Measurements from ENCODE around the gene CLCN6.

CLCN6 gene

DNA sequence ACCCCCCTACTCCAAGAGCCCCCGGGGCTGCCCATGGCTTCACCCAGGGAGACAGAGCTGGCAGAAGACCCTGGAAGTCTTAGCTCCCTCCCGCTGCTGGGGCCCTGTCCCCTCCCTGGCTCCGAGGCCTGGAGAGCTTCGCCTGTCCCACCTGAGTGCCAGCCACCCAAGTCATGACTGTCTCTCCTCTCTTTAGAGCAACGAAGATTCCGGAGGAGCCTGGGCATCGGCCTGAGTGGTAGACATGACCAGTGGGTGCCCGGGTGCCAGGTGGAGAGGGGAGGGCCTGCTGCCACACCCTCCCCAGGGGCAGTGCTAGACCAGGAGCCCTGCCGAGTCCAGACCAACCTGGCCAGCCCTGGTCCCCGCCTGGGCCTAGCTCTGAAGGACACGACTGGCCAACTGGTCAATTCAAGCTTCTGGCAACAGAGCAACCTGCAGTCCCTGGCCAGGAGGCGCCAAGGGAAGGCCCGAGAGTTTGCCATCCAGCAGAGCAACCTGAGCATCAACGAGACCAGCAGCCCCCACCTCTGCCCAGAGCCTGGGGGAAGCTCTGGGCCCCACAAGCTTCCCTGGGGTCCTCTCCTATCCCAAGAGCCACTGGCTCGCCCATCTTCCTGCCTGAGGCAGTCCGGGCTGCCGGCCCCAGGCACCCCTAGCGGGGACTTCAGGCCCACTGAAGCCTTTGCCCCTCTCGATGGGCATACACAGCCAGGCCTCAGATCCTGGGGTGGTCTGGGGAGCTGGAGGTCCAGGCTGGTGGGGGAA, 40.1 kb upstream of the CLCN6 start:
- TF ChIP-seq, protein P1, sequence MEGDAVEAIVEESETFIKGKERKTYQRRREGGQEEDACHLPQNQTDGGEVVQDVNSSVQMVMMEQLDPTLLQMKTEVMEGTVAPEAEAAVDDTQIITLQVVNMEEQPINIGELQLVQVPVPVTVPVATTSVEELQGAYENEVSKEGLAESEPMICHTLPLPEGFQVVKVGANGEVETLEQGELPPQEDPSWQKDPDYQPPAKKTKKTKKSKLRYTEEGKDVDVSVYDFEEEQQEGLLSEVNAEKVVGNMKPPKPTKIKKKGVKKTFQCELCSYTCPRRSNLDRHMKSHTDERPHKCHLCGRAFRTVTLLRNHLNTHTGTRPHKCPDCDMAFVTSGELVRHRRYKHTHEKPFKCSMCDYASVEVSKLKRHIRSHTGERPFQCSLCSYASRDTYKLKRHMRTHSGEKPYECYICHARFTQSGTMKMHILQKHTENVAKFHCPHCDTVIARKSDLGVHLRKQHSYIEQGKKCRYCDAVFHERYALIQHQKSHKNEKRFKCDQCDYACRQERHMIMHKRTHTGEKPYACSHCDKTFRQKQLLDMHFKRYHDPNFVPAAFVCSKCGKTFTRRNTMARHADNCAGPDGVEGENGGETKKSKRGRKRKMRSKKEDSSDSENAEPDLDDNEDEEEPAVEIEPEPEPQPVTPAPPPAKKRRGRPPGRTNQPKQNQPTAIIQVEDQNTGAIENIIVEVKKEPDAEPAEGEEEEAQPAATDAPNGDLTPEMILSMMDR (IDR thresholded peaks at IDR 0.05; ENCODE audit: low read depth, low read length) = no peak
- no peak for DNase-seq (ENCODE audit: extremely low read depth, low read depth)

DNA sequence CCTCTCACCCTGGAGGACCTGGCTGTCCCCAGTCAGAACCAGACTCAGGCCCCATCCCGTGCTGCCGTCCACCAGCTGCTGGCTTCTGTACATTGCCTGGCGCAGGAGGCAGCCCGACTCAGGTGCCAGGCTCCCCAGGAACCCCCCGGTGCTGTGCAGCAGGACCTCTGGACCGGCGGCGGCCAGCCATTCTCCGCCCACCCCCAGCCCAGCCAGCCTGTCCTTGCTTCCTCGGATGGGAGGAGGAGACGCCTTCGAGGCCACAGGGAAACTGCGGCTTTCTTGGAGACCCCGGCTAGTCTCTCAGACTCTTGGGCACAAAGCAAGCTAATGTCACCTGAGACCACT, 39.6 kb upstream of the CLCN6 start:
- no peak for DNase-seq (ENCODE audit: extremely low read depth, low read depth)
- TF ChIP-seq, protein P1 (IDR thresholded peaks at IDR 0.05; ENCODE audit: low read depth, low read length) = no peak

DNA sequence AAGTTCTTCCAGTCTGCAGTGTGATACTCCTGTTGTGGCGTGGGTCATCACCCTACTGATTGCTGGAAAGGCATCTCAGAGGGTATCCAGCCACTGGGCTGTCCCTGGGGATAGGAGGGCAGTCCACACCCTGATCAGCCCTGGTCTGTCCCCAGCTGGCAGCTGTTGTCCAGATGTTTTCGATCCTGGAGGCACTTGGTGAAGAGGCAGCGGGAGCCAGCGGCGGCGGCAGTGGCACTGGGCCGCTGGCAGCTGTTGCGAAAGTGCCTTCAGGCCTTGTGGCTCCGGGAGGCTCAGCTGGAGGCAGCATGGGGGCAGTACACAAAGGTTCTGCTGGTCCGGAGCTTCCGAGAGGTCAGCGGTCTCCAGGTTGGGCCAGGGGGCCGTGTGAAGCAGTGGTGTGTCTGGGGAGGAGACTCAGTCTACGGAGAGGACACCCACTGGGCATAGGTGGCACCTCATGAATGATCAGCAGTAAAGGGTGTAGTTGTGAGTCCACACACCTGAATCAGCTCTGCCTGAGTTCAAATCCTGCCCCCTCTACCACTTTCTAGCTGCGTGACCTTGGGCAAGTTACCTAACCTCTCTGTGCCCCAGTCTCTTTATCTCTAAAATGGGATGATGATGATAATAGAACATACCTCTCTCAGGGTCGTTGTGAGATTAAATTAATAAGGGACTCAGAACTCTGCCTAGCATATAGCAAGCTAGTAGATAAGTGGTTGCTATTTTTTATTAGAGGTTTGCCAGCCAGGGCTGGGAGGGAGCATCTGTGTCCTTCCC, 37.9 kb upstream of the CLCN6 start:
- TF ChIP-seq, protein P1 (IDR thresholded peaks at IDR 0.05; ENCODE audit: low read depth, low read length) = no peak

DNA sequence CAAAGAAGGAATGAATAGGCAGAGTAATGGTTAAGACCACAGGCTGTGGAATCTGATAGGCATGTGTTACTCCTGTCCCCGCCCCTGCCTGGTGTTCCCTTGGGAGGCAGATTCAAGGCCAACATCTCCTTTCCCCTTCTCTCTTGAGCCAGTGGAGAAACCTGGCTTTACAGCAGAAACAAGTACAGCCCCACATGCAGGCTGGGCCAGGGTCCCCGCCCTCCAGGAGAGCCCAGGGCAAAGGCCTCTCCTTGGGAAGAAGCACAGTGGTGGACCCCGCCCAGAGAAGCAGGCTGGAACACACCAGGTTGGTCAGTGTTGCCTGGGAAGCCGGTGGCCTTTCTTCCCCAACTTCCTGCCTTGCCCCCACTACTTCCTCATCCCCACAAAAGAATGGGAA, 37.2 kb upstream of the CLCN6 start:
- DNase-seq (ENCODE audit: extremely low read depth, low read depth) = no peak
- TF ChIP-seq, protein P1 (IDR thresholded peaks at IDR 0.05; ENCODE audit: low read depth, low read length) = no peak

More for the DNA sequence above, 37.9 kb upstream of the CLCN6 start:
- no peak for DNase-seq (ENCODE audit: extremely low read depth, low read depth)

DNA sequence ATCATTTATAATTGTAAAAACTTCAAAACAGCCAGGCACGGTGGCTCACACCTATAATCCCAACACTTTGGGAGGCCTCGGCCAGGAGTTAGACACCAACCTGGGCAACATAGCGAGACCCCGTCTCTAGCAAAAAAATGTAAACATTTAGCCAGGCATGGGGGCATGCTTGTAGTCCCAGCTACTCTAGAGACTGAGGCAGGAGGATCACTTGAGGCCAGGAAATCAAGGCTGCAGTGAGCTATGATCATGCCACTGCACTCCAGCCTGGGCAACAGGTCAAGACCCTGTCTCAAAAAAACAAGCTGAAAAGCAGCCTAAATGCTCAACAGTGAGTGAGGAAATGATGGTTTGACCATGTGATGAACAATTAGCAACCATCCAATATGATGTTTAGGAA, 36.7 kb upstream of the CLCN6 start:
- DNase-seq (ENCODE audit: extremely low read depth, low read depth) = no peak
- TF ChIP-seq, protein P1 (IDR thresholded peaks at IDR 0.05; ENCODE audit: low read depth, low read length) = no peak

DNA sequence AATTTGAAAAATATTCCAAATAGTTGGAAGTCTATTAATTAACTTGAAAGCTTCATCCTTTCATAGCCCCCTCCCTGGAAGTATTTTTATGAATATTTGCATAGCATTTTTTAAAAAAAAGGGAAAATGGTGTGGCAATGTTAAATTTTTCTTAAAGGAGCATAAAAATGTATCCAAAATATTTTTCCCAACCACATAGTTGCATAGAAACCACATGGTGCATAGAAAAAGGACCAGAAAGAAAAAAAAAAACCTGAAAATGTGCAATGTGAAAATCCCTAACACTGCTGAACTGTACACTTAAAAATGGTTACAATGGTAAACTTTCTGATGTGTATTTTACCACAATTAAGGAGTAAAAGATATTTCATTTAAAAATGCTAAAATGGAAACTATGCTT, 36.0 kb upstream of the CLCN6 start:
- DNase-seq (ENCODE audit: extremely low read depth, low read depth) = no peak
- TF ChIP-seq, protein P1 (IDR thresholded peaks at IDR 0.05; ENCODE audit: low read depth, low read length) = no peak

- DNase-seq (ENCODE audit: extremely low read depth, low read depth) = no peak
- TF ChIP-seq, protein P1 (IDR thresholded peaks at IDR 0.05; ENCODE audit: low read depth, low read length) = no peak
These were observed 34.4 kb upstream of the CLCN6 start for GRCh38 chr1:11771481-11772043.
